ENCODE measurements around the gene MRPL21.

- TF ChIP-seq POLR2A (IDR thresholded peaks at IDR 0.05), result no peak
- no peak for TF ChIP-seq POLR2AphosphoS5 (IDR thresholded peaks at IDR 0.05)
Measured at GRCh38 chr11:68852628-68853027, 51.0 kb downstream of the MRPL21 start.

Measured in prostate gland (tissue), 1 donor.